Cardiac atrium fibroblast (primary cell): Measurements from ENCODE around the gene GRWD1. TPM values are rescaled to one million over a fixed set of nuclear protein-coding genes. Genes with fewer than 3 reads are reported as not detected.

Experiments used
- total RNA-seq: library from RNA; depleted of rRNA; stranded (reverse); fragments of >200 nt; gene quantifications from 2 replicates; pipeline ENCODE4 v1.2.3, GENCODE V29; 2015

GRWD1 gene
- total RNA-seq, result 41.5 and 42.6 TPM in 2 replicates

GRCh38 chr19:48445606-48446481, at the start of gene GRWD1:
GRWD1 (plus strand) TSS chr19:48445983; CDS start chr19:48446006, 23 bp downstream.

GRCh38 chr19:48455171-48455907, 9.6 kb downstream of the GRWD1 start, which contains the start of gene KCNJ14:
KCNJ14 (plus strand) TSS chr19:48455574; CDS start chr19:48461725, 6,151 bp downstream.

GRCh38 chr19:48469289-48469881, 23.6 kb downstream of the GRWD1 start, which contains the start of gene CYTH2:
CYTH2 (plus strand) TSS chr19:48469369; CDS start chr19:48469508, 139 bp downstream.

Other genes starting within 250 kb of the GRWD1 start
- 12.3 and 19.5 TPM in 2 replicates for gene CARD8, start 190.1 kb upstream of the GRWD1 start, total RNA-seq
- 3.9 TPM in 1 of 2 replicates, not detected in the other for gene ZNF114, start 175.9 kb upstream of the GRWD1 start, total RNA-seq
- gene EMP3, start 120.4 kb upstream of the GRWD1 start, total RNA-seq, result 163 and 198 TPM in 2 replicates
- gene TMEM143, start 82.0 kb upstream of the GRWD1 start, total RNA-seq, result 5.5 and 5.8 TPM in 2 replicates
- gene SYNGR4, start 81.6 kb upstream of the GRWD1 start, total RNA-seq, result not detected in 2 replicates
- 219 and 256 TPM in 2 replicates for gene KDELR1, start 54.4 kb upstream of the GRWD1 start, total RNA-seq
- 1.1 and 1.3 TPM in 2 replicates for gene GRIN2D, start 52.3 kb upstream of the GRWD1 start, total RNA-seq
- 0.36 and 0.49 TPM in 2 replicates for gene KCNJ14, start 9.6 kb downstream of the GRWD1 start, total RNA-seq
- gene CYTH2, start 23.4 kb downstream of the GRWD1 start, total RNA-seq, result 30.6 and 35.6 TPM in 2 replicates
- 0.49 TPM in 1 of 2 replicates, not detected in the other for gene LMTK3, start 65.9 kb downstream of the GRWD1 start, total RNA-seq
- gene SULT2B1, start 106.2 kb downstream of the GRWD1 start, total RNA-seq, result not detected in 2 replicates
- gene SPACA4, start 160.8 kb downstream of the GRWD1 start, total RNA-seq, result not detected in 2 replicates
- gene FAM83E, start 169.1 kb downstream of the GRWD1 start, total RNA-seq, result 0.32 TPM in 1 of 2 replicates, not detected in the other
- 2,406 and 2,632 TPM in 2 replicates for gene RPL18, start 173.2 kb downstream of the GRWD1 start, total RNA-seq
- gene SPHK2, start 173.5 kb downstream of the GRWD1 start, total RNA-seq, result 8.3 and 13.4 TPM in 2 replicates
- gene DBP, start 191.4 kb downstream of the GRWD1 start, total RNA-seq, result 1.3 and 3.6 TPM in 2 replicates
- gene CA11, start 200.2 kb downstream of the GRWD1 start, total RNA-seq, result 1.1 and 3.2 TPM in 2 replicates
- gene NTN5, start 227.0 kb downstream of the GRWD1 start, total RNA-seq, result not detected in 2 replicates
- not detected in 2 replicates for gene FUT2, start 250.0 kb downstream of the GRWD1 start, total RNA-seq